Femur (tissue), 1 donor: Measurements from ENCODE around the gene KLHL14.

Experiments used
- DNase-seq: peaks from one replicate; pipeline ENCODE4 v3.0.0-alpha.2; 2017

Gene KLHL14

GRCh38 chr18:32769586-32770053 lies 3.2 kb downstream of the KLHL14 start:
- peak; percentile 22 for DNase-seq

GRCh38 chr18:32769071-32769585 lies 3.7 kb downstream of the KLHL14 start:
- DNase-seq, result no peak

GRCh38 chr18:32767400-32767799 lies 5.4 kb downstream of the KLHL14 start:
- no peak for DNase-seq

GRCh38 chr18:32764611-32765244 lies 8.1 kb downstream of the KLHL14 start:
- no peak for DNase-seq

GRCh38 chr18:32763293-32763692 lies 9.5 kb downstream of the KLHL14 start:
- DNase-seq, result no peak

GRCh38 chr18:32761231-32761630 lies 11.6 kb downstream of the KLHL14 start:
- DNase-seq, result no peak

GRCh38 chr18:32760391-32760790 lies 12.4 kb downstream of the KLHL14 start:
- DNase-seq, result no peak

- DNase-seq, result no peak
Observed at GRCh38 chr18:32759611-32760167, 13.1 kb downstream of the KLHL14 start.

- DNase-seq, result no peak
Observed at GRCh38 chr18:32754508-32755263, 18.1 kb downstream of the KLHL14 start.

- DNase-seq, result no peak
Observed at GRCh38 chr18:32753656-32754260, 19.1 kb downstream of the KLHL14 start.

GRCh38 chr18:32750328-32750727 lies 22.5 kb downstream of the KLHL14 start:
- DNase-seq, result no peak

GRCh38 chr18:32749809-32750208 lies 23.0 kb downstream of the KLHL14 start:
- DNase-seq, result no peak

- DNase-seq, result no peak
Observed at GRCh38 chr18:32742579-32742978, 30.2 kb downstream of the KLHL14 start.

GRCh38 chr18:32735781-32736180 lies 37.0 kb downstream of the KLHL14 start:
- no peak for DNase-seq

- DNase-seq, result no peak
Observed at GRCh38 chr18:32734442-32734841, 38.4 kb downstream of the KLHL14 start.

GRCh38 chr18:32732165-32732564 lies 40.7 kb downstream of the KLHL14 start:
- no peak for DNase-seq

- no peak for DNase-seq
Observed at GRCh38 chr18:32730620-32731091, 42.2 kb downstream of the KLHL14 start.

GRCh38 chr18:32730068-32730467 lies 42.8 kb downstream of the KLHL14 start:
- DNase-seq, result no peak

- no peak for DNase-seq
Observed at GRCh38 chr18:32724071-32724749, 48.6 kb downstream of the KLHL14 start.

GRCh38 chr18:32722279-32722678 lies 50.5 kb downstream of the KLHL14 start:
- no peak for DNase-seq

GRCh38 chr18:32717126-32717525 lies 55.7 kb downstream of the KLHL14 start:
- no peak for DNase-seq

- DNase-seq, result peak; percentile 59
Observed at GRCh38 chr18:32714571-32715148, 58.2 kb downstream of the KLHL14 start.
